Measurements from ENCODE around the gene CAMK2G.
"Not testable (repeated sequence)": the region's sequence is repeated elsewhere in the genome, so short reads cannot be mapped to it uniquely, and the experiment has no call there.

The CAMK2G gene

DNA sequence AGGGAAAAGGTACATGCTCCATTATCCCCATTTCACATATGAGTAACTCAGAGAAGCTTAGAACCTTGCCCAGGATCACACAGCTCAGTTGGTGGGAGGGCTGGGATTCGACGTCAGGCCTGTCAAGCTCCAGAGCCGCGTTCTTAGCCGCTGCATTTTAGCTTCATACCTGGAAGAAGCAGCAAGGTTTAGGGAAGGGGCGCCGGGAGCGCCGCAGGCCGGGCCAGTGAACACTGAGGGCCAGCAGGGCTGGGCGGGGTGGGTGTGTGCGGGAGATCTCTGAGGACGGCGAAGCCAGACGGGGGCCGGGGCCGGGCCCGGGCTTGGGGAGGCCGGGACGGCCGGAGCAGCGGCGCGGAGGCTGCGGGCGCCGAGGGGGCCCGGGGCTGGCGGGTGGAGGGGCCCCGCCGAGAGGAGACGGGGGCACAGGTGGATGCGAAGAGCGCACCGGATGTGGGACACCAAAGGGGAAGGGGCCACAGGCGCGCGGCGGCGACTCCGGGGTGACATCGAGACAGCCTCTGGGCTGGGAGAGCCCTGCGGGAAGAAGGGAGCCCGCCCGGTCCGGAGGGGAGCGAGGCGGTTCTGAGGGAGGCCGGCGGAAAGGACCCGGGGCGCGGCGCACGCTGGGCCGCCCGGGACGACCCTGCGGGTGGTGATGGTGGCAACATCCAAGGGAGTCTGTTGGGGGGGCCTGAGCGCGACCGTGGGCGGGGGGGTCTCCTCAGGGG is 63.5 kb downstream of the CAMK2G start:
- DNase-seq (ENCODE audit: low read depth) = peak; percentile 29

DNA sequence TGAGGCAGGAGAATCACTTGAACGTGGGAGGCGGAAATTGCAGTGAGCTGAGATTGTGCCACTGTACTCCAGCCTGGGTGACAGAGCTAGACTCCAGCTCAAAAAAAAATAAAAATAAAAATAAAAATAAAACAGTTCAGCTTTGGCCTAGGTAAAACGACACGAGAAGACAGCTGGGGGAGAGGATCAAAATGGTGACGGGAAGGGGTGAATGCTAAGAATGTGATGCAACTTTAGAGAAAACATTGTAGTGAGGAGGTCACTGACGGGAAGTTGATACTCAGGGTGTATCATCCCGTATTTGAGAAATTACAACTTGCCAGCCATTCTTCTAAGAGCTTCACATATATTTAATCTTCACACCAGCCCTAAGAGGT is 64.0 kb downstream of the CAMK2G start:
- DNase-seq (ENCODE audit: low read depth) = no peak

GRCh38 chr10:73809061-73809818 is 65.1 kb downstream of the CAMK2G start:
- DNase-seq (ENCODE audit: low read depth) = no peak

DNA sequence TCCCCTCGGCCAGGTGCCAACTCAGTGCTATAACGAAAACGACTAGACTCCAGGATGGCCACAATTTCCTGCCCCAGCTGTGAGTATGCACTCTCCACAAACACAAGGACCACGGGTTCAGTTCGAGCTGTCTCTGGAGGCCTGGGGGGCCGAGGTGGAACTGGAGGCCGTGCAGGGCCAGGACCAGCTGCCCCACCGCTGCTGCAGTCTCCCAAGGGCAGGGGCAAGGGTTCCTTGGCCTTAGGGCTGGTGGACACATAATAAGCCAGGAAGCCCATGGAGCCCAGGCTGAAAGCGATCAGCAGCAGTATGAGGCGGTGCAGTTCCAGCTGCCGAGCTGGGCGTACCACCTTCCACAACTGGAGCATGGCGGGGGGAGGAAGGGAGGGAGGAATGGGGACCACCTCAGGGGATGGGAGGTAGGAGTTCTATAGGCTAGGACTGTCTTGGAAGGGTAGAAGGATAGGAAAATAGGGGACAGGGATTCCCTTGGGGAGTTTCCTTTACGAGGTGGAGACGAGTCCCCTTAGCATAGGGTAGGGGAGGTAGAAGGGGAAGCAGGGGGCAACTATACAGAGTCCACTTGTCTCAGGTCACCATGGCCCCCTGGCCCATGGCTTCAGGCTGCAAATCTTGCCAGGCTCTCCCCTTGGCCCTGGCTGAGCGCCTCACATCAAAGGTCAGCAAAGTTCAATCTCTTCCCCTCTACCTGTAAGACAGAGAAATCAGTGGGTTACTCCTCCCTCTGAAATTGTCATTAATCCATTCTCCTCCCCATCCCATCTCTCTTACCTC is 66.1 kb downstream of the CAMK2G start:
- no peak for DNase-seq (ENCODE audit: low read depth)

- DNase-seq (ENCODE audit: low read depth) = no peak
Measured at GRCh38 chr10:73807471-73807870, 66.9 kb downstream of the CAMK2G start.

- no peak for DNase-seq (ENCODE audit: low read depth)
Measured at GRCh38 chr10:73806176-73806950, 68.0 kb downstream of the CAMK2G start.

GRCh38 chr10:73803680-73804286 is 70.6 kb downstream of the CAMK2G start:
- DNase-seq (ENCODE audit: low read depth) = no peak

- DNase-seq (ENCODE audit: low read depth) = no peak
Measured at GRCh38 chr10:73802276-73802991, 71.9 kb downstream of the CAMK2G start.

DNA sequence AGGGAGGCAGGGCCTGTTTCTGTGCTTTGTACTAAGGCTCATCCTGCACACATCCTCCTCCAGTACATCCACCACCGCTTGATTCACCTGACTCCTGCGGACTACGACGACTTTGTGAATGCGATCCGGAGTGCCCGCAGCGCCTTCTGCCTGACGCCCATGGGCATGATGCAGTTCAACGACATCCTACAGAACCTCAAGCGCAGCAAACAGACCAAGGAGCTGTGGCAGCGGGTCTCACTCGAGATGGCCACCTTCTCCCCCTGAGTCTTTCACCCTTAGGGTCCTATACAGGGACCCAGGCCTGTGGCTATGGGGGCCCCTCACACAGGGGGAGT is 73.1 kb downstream of the CAMK2G start:
- no peak for DNase-seq (ENCODE audit: low read depth)

DNA sequence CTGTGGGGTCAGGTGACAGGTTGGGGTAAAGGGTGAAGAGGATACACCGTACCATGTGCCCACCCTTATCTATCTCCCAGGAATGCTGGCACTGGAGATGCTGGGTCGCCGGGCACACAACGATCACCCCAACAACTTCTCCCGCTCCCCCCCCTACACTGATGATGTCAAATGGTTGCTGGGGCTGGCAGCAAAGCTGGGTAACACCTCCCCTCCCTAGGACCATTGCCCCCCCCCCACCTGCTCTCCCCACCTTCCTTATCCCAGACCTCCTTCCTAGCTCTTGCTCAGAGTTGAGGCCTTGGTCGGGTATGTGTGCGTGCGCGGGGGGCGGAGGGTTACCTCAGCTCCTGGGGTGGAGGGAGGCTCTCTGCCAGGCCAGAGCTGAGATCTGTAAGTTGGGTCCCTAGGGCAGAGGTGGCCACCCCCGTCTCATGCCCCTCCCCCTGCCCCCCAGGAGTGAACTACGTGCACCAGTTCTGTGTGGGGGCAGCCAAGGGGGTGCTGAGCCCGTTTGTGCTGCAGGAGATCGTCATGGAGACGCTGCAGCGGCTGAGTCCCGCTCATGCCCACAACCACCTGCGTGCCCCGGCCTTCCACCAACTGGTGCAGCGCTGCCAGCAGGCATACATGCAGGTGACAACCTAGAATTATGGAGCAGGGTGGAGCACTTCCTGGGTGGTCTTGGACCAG is 73.6 kb downstream of the CAMK2G start:
- no peak for DNase-seq (ENCODE audit: low read depth)

DNA sequence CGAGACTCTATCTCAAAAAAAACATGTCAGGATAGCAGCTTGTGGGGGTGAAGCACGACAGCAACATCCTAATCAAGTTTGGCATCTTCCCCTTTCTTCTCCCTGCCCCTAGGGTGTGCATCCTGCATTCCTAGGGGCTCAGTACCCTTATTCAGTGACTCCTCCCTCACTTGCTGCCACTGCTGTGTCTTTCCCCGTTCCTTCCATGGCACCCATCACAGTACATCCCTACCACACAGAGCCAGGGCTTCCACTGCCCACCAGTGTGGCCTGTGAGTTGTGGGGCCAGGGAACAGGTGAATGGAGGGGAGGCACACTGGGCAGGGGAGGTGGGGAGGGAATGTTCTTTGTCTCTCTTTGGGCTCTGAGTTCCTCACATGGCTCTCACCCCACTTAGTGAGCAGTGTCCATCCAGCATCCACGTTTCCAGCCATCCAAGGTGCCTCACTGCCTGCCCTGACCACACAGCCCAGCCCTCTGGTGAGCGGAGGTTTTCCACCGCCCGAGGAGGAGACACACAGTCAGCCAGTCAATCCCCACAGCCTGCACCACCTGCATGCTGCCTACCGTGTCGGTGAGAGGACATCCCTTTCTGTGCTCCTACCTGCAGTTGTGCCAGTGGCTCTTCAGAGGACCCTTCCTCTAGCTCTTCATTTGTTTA is 74.3 kb downstream of the CAMK2G start:
- no peak for DNase-seq (ENCODE audit: low read depth)

- no peak for DNase-seq (ENCODE audit: low read depth)
Measured at GRCh38 chr10:73798927-73799560, 75.3 kb downstream of the CAMK2G start.

- no peak for DNase-seq (ENCODE audit: low read depth)
Measured at GRCh38 chr10:73798087-73798486, 76.3 kb downstream of the CAMK2G start.

DNA sequence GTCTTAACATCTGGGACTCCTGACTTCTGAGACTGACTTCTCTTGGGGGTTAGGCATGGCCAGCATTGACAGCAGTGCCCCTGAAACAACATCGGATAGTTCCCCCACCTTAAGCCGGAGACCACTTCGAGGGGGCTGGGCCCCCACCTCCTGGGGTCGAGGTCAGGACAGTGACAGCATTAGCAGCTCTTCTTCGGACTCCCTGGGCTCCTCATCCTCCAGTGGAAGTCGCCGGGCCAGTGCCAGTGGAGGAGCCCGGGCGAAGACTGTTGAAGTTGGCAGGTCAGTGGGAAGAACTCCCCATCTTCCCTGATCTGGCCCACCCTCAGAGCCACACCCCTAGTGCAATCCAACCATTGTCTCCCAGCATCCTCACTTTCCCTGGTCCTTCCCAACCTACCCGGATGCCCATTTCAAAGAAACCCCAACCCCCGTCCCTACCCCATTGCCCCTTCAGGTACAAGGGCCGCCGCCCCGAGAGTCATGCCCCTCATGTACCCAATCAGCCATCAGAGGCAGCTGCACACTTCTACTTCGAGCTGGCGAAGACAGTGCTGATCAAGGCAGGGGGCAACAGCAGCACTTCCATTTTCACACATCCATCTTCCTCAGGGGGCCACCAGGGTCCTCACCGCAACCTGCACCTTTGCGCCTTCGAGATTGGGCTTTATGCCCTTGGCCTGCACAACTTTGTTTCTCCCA is 76.9 kb downstream of the CAMK2G start:
- no peak for DNase-seq (ENCODE audit: low read depth)

- no peak for DNase-seq (ENCODE audit: low read depth)
Measured at GRCh38 chr10:73796766-73797165, 77.6 kb downstream of the CAMK2G start.

DNA sequence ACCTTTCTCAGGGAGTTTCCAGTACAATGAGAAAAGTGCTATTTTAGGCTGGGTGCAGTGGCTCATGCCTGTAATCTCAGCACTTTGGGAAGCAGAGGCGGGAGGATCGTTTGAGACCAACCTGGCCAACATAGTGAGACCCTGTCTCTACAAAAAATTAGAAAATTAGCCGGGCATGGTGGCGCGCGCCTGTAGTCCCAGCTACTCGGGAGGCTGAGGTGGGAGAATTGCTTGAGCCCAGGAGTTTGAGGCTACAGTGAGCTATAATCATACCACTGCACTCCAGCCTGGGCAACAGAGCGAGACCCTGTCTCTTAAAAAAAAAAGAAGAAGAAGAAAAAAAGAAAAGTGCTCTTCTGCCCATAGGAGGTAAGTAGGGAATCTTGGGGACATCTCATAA is 78.3 kb downstream of the CAMK2G start:
- DNase-seq (ENCODE audit: low read depth) = not testable (repeated sequence)

GRCh38 chr10:73795491-73795890 is 78.9 kb downstream of the CAMK2G start:
- not testable (repeated sequence) for DNase-seq (ENCODE audit: low read depth)

DNA sequence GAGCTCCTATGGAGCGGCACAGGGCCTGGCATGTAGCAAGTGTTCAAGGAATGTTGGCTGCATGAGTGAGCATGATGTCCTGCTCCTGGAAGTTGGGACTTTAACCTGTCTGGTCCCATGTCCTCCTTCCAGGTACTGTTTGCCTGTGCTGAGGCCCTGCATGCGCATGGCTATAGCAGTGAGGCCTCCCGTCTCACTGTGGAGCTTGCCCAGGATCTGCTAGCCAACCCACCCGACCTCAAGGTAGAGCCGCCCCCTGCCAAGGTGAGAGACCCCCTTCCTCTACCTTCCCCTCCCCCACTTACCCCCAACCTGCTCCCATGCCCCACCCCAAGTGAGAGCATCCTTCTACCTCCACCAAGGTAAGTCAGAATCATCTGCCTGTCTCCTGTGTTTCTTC is 80.9 kb downstream of the CAMK2G start:
- no peak for DNase-seq (ENCODE audit: low read depth)

- no peak for DNase-seq (ENCODE audit: low read depth)
Measured at GRCh38 chr10:73791871-73792400, 82.4 kb downstream of the CAMK2G start.
